ENCODE data around the gene EPHB6. TPM values are rescaled to one million over a fixed set of nuclear protein-coding genes. Genes with fewer than 3 reads are reported as not detected.

EPHB6 gene
- total and polyA plus RNA-seq, 10 of the 15 experiments (the other 5 are each of a cell fraction or from before 2014, with no cell fraction given) = 0.06 to 1.3 (median 0.37) TPM; not detected in 2

DNA sequence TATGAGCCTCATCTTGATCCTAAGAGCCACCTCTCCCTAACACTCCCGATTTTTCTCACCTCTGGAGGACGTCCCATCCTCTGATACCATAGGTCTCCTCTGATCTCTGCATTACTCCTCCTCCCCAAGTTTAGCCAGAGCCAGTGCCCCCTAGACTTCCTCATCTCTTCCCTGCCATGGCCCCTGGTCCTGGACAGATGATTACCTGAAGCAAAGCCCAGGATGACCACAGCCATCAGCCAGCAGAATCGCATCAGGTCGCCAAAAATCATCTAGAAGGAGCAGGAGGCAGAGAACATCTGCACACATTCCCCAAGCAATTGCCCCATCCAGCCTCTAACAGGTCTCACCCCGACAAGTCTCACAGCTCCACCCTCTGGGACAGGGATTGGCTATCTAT is 19.0 kb downstream of the EPHB6 start:
- no TSS peak for BruUV-seq (replicated peaks)
- intact Hi-C loops (cut with micrococcal nuclease; ENCODE audit: unreplicated experiment) = no loop called here
- ATAC-seq = no peak

DNA sequence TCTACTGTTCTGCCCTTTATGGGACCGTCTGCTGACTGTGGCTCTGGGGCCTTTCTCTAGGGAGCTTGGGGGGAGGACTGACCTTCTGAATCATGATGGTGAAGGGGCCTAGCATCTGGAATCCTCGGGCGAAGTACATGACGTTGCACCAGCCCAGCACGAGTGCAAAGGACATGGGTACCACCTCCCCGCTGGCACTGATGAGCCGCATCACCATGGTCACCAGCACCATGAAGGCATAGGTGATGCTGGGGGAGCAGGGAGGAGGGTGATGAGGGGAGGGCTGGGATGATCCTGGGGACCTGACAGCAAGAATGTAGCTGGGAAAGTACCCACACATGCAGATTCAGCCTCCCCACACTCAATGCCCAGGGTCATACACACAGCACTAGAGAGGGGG is 19.5 kb downstream of the EPHB6 start:
- no peak overlapping the region for H3K9ac ChIP-seq (ENCODE audit: control insufficient read depth, insufficient read depth, low read length)
- intact Hi-C loops (cut with micrococcal nuclease; ENCODE audit: unreplicated experiment) = no loop called here
- H3K4me1 ChIP-seq (ENCODE audit: control insufficient read depth, insufficient read depth, low read length) = no peaks in the 10 kb centered on the region
- H3K79me2 ChIP-seq (ENCODE audit: control insufficient read depth, insufficient read depth, low read length) = no peaks in the 10 kb centered on the region
- WGBS (ENCODE audit: insufficient coverage, insufficient replicate concordance, low lambda C conversion rate, missing lambda C conversion rate) = 35% methylated on average over 7 of the region's 7 CpGs
- no peaks in the 10 kb centered on the region for H4K20me1 ChIP-seq (ENCODE audit: control insufficient read depth, insufficient read depth)
- no peak for TF ChIP-seq NFIC (IDR thresholded peaks at IDR 0.05; ENCODE audit: low read depth, low read length)
- no peak for TF ChIP-seq SMAD5 (IDR thresholded peaks at IDR 0.05; ENCODE audit: low read depth)
- TF ChIP-seq ZZZ3 (IDR thresholded peaks at IDR 0.05; ENCODE audit: control insufficient read depth, insufficient read length, low read depth) = no peak
- TF ChIP-seq ZNF274 (IDR thresholded peaks at IDR 0.05; ENCODE audit: insufficient read depth, insufficient read length) = no peak
- TF ChIP-seq BRCA1 (IDR thresholded peaks at IDR 0.05; ENCODE audit: low read depth, low read length) = no peak
- TF ChIP-seq POLR2AphosphoS5 (IDR thresholded peaks at IDR 0.05; ENCODE audit: low read length) = no peak
- no peak for TF ChIP-seq GATAD2B (conservative IDR thresholded peaks at IDR 0.05; ENCODE audit: low read depth)
- TF ChIP-seq ATF7 (IDR thresholded peaks at IDR 0.05; ENCODE audit: low read depth) = no peak
- no peak for TF ChIP-seq NBN (IDR thresholded peaks at IDR 0.05)
- TF ChIP-seq, protein P1, sequence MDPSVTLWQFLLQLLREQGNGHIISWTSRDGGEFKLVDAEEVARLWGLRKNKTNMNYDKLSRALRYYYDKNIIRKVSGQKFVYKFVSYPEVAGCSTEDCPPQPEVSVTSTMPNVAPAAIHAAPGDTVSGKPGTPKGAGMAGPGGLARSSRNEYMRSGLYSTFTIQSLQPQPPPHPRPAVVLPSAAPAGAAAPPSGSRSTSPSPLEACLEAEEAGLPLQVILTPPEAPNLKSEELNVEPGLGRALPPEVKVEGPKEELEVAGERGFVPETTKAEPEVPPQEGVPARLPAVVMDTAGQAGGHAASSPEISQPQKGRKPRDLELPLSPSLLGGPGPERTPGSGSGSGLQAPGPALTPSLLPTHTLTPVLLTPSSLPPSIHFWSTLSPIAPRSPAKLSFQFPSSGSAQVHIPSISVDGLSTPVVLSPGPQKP (IDR thresholded peaks at IDR 0.05; ENCODE audit: low read depth, low read length) = no peak
- TF ChIP-seq NR2F1 (conservative IDR thresholded peaks at IDR 0.05) = no peak
- no peak for TF ChIP-seq RCOR1 (conservative IDR thresholded peaks at IDR 0.05; ENCODE audit: low read depth, low read length)
- no peak for TF ChIP-seq MYB (IDR thresholded peaks at IDR 0.05; ENCODE audit: borderline replicate concordance, low read depth, low read length)
- in situ Hi-C loops (cut with MboI) = loop anchor here (5.0 to 10.0 kb wide), 2 partner anchors 128 to 340 kb away; no protein-coding TSS in a partner anchor
- H3K4me2 ChIP-seq (ENCODE audit: control insufficient read depth, insufficient read depth) = no peak overlapping the region
- ChIA-PET SMC1A (ENCODE audit: uncharacterized antibody, unreplicated experiment) (no interaction called here), RAD21 (ENCODE audit: unreplicated experiment) (no interaction called here), POLR2A (no interaction called here), CTCF (no interaction called here)
- ATAC-seq (no peak), FAIRE-seq (no peak), DNase-seq (ENCODE audit: low read depth, low spot score) (no peak)
- no peak overlapping the region for H2AFZ ChIP-seq (ENCODE audit: control insufficient read depth, low read depth, low read length)
- no peaks in the 10 kb centered on the region; the same call in 2 of the 3 replicates for H3K9me3 ChIP-seq (replicated peaks; ENCODE audit: control insufficient read depth, insufficient read depth, low read length)
- no TSS peak for BruUV-seq (replicated peaks)
- no peak overlapping the region for H3K4me3 ChIP-seq
- no peaks in the 10 kb centered on the region for H3K36me3 ChIP-seq (ENCODE audit: control insufficient read depth in 2 of 2, insufficient read depth in 2 of 2, low read length in 1 of 2)
- H3K27me3 ChIP-seq (replicated peaks in 1 of 2; ENCODE audit: control insufficient read depth in 2 of 2, insufficient read depth in 2 of 2, low read length in 1 of 2) = no peaks in the 10 kb centered on the region
- no peak overlapping the region for H3K27ac ChIP-seq (ENCODE audit: control insufficient read depth, insufficient read depth)

More for the DNA sequence above, 19.0 kb downstream of the EPHB6 start:
- DNase-seq (ENCODE audit: low read depth, low spot score) (no peak), FAIRE-seq (no peak)
- Histone ChIP-seq H4K20me1 (ENCODE audit: control insufficient read depth, insufficient read depth) (no peaks in the 10 kb centered on the region), H3K79me2 (ENCODE audit: control insufficient read depth, insufficient read depth, low read length) (no peaks in the 10 kb centered on the region), H3K9me3 (replicated peaks; ENCODE audit: control insufficient read depth, insufficient read depth, low read length) (no peaks in the 10 kb centered on the region; the same call in 2 of the 3 replicates), H3K27me3 (replicated peaks in 1 of 2; ENCODE audit: control insufficient read depth in 2 of 2, insufficient read depth in 2 of 2, low read length in 1 of 2) (no peaks in the 10 kb centered on the region), H3K4me3 (no peak overlapping the region), H3K4me2 (ENCODE audit: control insufficient read depth, insufficient read depth) (no peak overlapping the region), H3K4me1 (ENCODE audit: control insufficient read depth, insufficient read depth, low read length) (no peaks in the 10 kb centered on the region), H3K36me3 (ENCODE audit: control insufficient read depth in 2 of 2, insufficient read depth in 2 of 2, low read length in 1 of 2) (no peaks in the 10 kb centered on the region), H3K27ac (ENCODE audit: control insufficient read depth, insufficient read depth) (no peak overlapping the region), H3K9ac (ENCODE audit: control insufficient read depth, insufficient read depth, low read length) (no peak overlapping the region), H2AFZ (ENCODE audit: control insufficient read depth, low read depth, low read length) (no peak overlapping the region)
- in situ Hi-C loops (cut with MboI) = loop anchor here (5.0 to 10.0 kb wide), 2 partner anchors 128 to 341 kb away; no protein-coding TSS in a partner anchor
- ChIA-PET CTCF (interaction anchor here (0.6 to 2.8 kb wide), 12 partner anchors 8 to 341 kb away, joined by 3 to 44 read pairs (median 7); partner anchors contain the start of gene EPHB6), RAD21 (ENCODE audit: unreplicated experiment) (interaction anchor here (1.6 to 2.0 kb wide), 2 partner anchors 20 to 128 kb away, joined by 5 to 9 read pairs; partner anchors contain the start of gene EPHB6), SMC1A (ENCODE audit: uncharacterized antibody, unreplicated experiment) (interaction anchor here (0.7 to 2.2 kb wide), 5 partner anchors 22 to 237 kb away, joined by 3 to 13 read pairs (median 4); no protein-coding TSS in a partner anchor), POLR2A (no interaction called here)
- WGBS (ENCODE audit: insufficient coverage, insufficient replicate concordance, low lambda C conversion rate, missing lambda C conversion rate) = 16% methylated on average over 5 of the region's 5 CpGs
- no peak for TF ChIP-seq RAD21 (IDR thresholded peaks at IDR 0.05; ENCODE audit: insufficient read depth, low read depth, low read length)
- no peak for TF ChIP-seq NFYA (IDR thresholded peaks at IDR 0.05; ENCODE audit: borderline replicate concordance, low read depth, low read length)
- no peak for TF ChIP-seq SIN3A (IDR thresholded peaks at IDR 0.05; ENCODE audit: low read depth, low read length)
- TF ChIP-seq, protein P2, sequence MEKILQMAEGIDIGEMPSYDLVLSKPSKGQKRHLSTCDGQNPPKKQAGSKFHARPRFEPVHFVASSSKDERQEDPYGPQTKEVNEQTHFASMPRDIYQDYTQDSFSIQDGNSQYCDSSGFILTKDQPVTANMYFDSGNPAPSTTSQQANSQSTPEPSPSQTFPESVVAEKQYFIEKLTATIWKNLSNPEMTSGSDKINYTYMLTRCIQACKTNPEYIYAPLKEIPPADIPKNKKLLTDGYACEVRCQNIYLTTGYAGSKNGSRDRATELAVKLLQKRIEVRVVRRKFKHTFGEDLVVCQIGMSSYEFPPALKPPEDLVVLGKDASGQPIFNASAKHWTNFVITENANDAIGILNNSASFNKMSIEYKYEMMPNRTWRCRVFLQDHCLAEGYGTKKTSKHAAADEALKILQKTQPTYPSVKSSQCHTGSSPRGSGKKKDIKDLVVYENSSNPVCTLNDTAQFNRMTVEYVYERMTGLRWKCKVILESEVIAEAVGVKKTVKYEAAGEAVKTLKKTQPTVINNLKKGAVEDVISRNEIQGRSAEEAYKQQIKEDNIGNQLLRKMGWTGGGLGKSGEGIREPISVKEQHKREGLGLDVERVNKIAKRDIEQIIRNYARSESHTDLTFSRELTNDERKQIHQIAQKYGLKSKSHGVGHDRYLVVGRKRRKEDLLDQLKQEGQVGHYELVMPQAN (conservative IDR thresholded peaks at IDR 0.05) = no peak
- TF ChIP-seq ATF7 (IDR thresholded peaks at IDR 0.05; ENCODE audit: low read depth) = no peak
